Parathyroid adenoma (tissue), 2 donors: ENCODE measurements around the gene WDR89.
"Not testable (repeated sequence)": the region's sequence is repeated elsewhere in the genome, so short reads cannot be mapped to it uniquely, and the experiment has no call there.

Source experiments
- H2AFZ ChIP-seq: fragments of 300-600 bp; sonication (generic); one replicate; pipeline ENCODE4 v1.7.0; 2017; ENCODE audit warnings: antibody characterized with exemption, mild to moderate bottlenecking
- H3K27ac ChIP-seq: fragments of 300-600 bp; sonication (generic); one replicate; pipeline ENCODE4 v1.7.0; 2017
- H3K27me3 ChIP-seq: fragments of 300-600 bp; sonication (generic); one replicate; pipeline ENCODE4 v1.7.0; 2017; ENCODE audit warnings: low read length; ENCODE audit not compliant: control insufficient read depth, insufficient read depth
- H3K36me3 ChIP-seq: fragments of 300-600 bp; sonication (generic); one replicate; pipeline ENCODE4 v1.7.0; 2017; ENCODE audit warnings: low read length; ENCODE audit not compliant: control insufficient read depth, insufficient read depth
- H3K4me1 ChIP-seq: fragments of 300-600 bp; sonication (generic); one replicate; pipeline ENCODE4 v1.7.0; 2017; ENCODE audit warnings: control low read depth
- H3K4me2 ChIP-seq: fragments of 300-600 bp; sonication (generic); one replicate; pipeline ENCODE4 v1.7.0; 2017; ENCODE audit warnings: low read length
- H3K4me3 ChIP-seq: fragments of 300-600 bp; sonication (generic); one replicate; pipeline ENCODE4 v1.7.0; 2017; ENCODE audit warnings: low read depth, low read length
- H3K79me2 ChIP-seq: fragments of 300-600 bp; sonication (generic); one replicate; pipeline ENCODE4 v1.7.0; 2017; ENCODE audit warnings: control low read depth
- H3K9ac ChIP-seq: fragments of 300-600 bp; sonication (generic); one replicate; pipeline ENCODE4 v1.7.0; 2017; ENCODE audit warnings: mild to moderate bottlenecking
- H3K9me3 ChIP-seq: fragments of 300-600 bp; sonication (generic); one replicate; pipeline ENCODE4 v1.7.0; 2017; ENCODE audit warnings: low read length; ENCODE audit not compliant: control insufficient read depth
- TF ChIP-seq, protein P1 (sequence below): fragments of 300-600 bp; sonication (generic); IDR thresholded peaks from one replicate; pipeline ENCODE4 v1.7.0; 2017; ENCODE audit warnings: antibody characterized with exemption, mild to moderate bottlenecking
- donor health status: primary hyperparathyroidism.

WDR89 gene

DNA sequence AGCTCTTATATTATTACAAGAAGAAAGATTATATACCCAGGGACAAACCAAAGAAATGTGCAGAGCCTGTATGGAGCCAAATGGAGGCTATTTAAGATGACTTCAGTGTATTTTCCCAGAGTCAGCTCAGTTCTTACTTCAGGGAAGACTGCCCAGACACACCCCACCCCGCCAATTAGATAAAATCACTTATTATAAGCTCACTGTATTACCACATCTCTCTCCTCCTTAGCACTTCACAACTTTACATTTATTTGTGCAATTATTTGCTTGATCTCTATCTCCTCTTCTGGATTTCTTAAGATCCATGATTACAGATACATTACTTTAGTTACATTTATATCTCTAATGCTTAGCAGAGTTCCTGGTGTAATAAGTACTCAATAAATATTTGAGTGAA lies 24.7 kb upstream of the WDR89 start:
- peaks cover 14% of the 10 kb centered on the region for H3K4me1 ChIP-seq
- H3K9me3 ChIP-seq = no peaks in the 10 kb centered on the region
- H3K27me3 ChIP-seq = no peaks in the 10 kb centered on the region
- H3K4me3 ChIP-seq = no peak overlapping the region
- no peaks in the 10 kb centered on the region for H3K79me2 ChIP-seq
- H3K36me3 ChIP-seq = no peaks in the 10 kb centered on the region
- TF ChIP-seq, protein P1, sequence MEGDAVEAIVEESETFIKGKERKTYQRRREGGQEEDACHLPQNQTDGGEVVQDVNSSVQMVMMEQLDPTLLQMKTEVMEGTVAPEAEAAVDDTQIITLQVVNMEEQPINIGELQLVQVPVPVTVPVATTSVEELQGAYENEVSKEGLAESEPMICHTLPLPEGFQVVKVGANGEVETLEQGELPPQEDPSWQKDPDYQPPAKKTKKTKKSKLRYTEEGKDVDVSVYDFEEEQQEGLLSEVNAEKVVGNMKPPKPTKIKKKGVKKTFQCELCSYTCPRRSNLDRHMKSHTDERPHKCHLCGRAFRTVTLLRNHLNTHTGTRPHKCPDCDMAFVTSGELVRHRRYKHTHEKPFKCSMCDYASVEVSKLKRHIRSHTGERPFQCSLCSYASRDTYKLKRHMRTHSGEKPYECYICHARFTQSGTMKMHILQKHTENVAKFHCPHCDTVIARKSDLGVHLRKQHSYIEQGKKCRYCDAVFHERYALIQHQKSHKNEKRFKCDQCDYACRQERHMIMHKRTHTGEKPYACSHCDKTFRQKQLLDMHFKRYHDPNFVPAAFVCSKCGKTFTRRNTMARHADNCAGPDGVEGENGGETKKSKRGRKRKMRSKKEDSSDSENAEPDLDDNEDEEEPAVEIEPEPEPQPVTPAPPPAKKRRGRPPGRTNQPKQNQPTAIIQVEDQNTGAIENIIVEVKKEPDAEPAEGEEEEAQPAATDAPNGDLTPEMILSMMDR = no peak
- H3K9ac ChIP-seq = no peak overlapping the region
- no peak overlapping the region for H2AFZ ChIP-seq
- no peak overlapping the region for H3K4me2 ChIP-seq
- H3K27ac ChIP-seq = no peak overlapping the region

DNA sequence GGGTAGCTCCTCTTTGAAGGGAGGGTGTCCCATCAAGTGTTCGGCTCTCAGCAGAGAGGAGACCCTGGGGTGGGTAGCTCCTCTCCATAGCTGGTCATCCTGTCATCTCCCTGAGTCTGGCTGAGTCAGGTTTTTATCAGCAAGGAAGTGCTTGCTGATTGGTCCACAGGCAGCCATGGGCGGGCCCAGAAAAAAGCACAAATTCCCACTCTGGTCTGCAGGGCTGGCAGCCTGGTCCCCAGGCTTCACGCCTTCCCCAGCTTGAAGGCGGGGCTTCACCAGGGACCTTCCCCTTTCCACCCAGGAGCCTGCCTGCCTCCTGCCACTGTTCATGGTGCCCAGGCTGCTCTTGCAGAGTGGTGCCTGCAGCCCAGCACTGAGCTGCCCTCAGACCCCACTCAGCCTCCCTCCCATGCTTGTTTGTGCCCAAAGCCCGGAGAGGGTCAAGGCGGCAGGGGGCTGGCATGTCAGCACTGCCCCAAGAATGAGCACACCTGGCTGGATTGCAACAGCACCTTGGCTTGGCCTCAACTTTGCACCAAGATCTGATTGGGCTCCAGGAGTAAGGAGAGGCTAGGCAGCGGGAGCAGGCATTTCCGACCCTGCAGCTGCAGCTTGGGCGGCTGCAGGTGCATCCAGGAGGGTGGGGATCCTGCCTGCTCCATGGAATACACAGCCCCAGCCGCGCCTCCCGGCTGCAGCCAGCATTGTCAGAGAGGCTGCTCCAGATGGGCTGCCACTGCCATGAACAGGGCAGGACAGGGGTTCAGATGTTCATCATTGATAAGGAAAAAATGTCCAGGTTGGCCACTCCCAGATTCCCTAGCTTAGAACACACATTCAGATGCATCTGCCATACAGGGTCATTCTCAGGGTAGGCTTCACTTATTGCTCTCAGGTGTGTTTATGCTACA lies 22.0 kb upstream of the WDR89 start:
- H3K79me2 ChIP-seq = no peaks in the 10 kb centered on the region
- H3K4me1 ChIP-seq = peaks cover 14% of the 10 kb centered on the region
- no peak overlapping the region for H3K9ac ChIP-seq
- TF ChIP-seq, protein P1 = no peak
- H3K27ac ChIP-seq = no peak overlapping the region
- peak overlapping the region; percentile 19 for H2AFZ ChIP-seq
- H3K4me2 ChIP-seq = no peak overlapping the region
- no peaks in the 10 kb centered on the region for H3K36me3 ChIP-seq
- H3K9me3 ChIP-seq = no peaks in the 10 kb centered on the region
- H3K4me3 ChIP-seq = no peak overlapping the region
- H3K27me3 ChIP-seq = no peaks in the 10 kb centered on the region

DNA sequence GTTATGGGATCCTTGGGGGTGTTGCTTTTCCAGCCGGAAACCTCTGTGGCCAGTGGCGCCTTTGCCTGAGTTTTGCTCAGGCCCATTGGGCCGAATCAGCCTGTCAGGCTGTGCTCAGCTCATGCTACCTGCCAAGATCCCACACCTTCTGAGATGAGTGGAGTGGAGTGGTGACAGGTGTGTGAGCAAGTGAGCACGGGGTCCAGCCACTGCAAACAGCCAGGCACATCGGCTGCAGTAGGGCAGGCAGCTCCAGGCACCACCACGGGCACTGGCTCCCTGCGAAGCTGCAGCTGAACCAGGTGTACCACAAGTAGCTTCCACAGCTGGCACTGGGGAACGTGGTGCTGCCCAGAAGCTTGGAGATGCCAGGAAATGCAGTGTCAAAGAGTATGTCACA lies 21.1 kb upstream of the WDR89 start:
- TF ChIP-seq, protein P1 = no peak
- H3K9ac ChIP-seq = no peak overlapping the region
- H2AFZ ChIP-seq = no peak overlapping the region
- no peaks in the 10 kb centered on the region for H3K36me3 ChIP-seq
- no peak overlapping the region for H3K27ac ChIP-seq
- no peaks in the 10 kb centered on the region for H3K79me2 ChIP-seq
- peaks cover 14% of the 10 kb centered on the region for H3K4me1 ChIP-seq
- no peak overlapping the region for H3K4me3 ChIP-seq
- H3K4me2 ChIP-seq = no peak overlapping the region
- H3K27me3 ChIP-seq = no peaks in the 10 kb centered on the region
- no peaks in the 10 kb centered on the region for H3K9me3 ChIP-seq

DNA sequence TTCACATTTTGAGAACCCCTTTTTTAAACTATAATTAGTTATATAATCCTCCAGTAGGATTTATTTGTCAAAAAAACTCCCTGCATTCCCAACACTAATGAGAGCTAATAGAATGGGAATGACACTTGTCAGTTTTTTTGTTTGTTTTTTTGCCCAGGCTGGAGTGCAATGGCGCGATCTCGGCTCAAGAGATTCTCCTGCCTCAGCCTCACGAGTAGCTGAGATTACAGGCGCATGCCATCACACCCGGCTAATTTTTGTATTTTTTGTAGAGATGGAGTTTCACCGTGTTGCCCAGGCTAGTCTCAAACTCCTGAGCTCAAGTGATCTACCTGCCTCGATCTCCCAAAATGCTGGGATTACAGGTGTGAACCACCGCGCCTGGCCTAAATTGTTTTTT lies 20.2 kb upstream of the WDR89 start:
- not testable (repeated sequence) for H2AFZ ChIP-seq, H3K4me3 ChIP-seq, H3K79me2 ChIP-seq, H3K27me3 ChIP-seq, H3K36me3 ChIP-seq, H3K9me3 ChIP-seq, H3K9ac ChIP-seq, H3K4me2 ChIP-seq, H3K27ac ChIP-seq
- peaks cover 14% of the 10 kb centered on the region for H3K4me1 ChIP-seq

DNA sequence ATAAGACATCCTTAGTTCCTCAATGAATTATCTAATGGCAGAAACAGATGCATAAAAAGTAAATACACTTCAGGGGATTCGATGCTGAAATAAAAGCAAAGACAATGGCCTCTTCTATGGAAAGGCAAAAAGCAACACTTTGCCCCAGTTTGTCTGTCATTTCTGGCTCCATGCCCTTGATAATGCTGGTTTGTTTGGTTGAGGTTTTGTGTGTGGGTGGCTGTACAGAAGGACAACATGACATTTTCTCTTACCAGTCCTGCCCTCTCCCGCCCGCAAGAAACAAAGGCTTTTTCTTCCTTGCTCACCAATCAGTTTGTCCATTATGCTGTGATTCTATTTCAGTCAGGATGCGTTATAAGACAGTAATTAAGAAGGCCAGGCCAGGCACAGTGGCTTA lies 18.1 kb upstream of the WDR89 start:
- Histone ChIP-seq H3K27me3 (no peaks in the 10 kb centered on the region), H3K4me1 (peaks cover 11% of the 10 kb centered on the region), H3K9me3 (no peaks in the 10 kb centered on the region), H2AFZ (no peak overlapping the region), H3K4me2 (no peak overlapping the region), H3K9ac (no peak overlapping the region), H3K27ac (no peak overlapping the region), H3K79me2 (no peaks in the 10 kb centered on the region), H3K36me3 (no peaks in the 10 kb centered on the region), H3K4me3 (no peak overlapping the region)
- TF ChIP-seq, protein P1 = no peak
